Glutamatergic neuron (in vitro differentiated cells): ENCODE results near the gene MINAR1. TPM values are rescaled to one million over a fixed set of nuclear protein-coding genes. Genes with fewer than 3 reads are reported as not detected.

ENCODE experiments used
- DNase-seq: peaks from one replicate; pipeline ENCODE4 v3.0.0; 2022
- H3K27ac Mint-ChIP-seq: one replicate; pipeline ENCODE4 v1.8.0; 2020; ENCODE audit warnings: mild to moderate bottlenecking, mixed read lengths, inconsistent platforms; ENCODE audit not compliant: unreplicated experiment
- H3K27me3 Mint-ChIP-seq: one replicate; pipeline ENCODE4 v1.8.0; 2020; ENCODE audit warnings: mild to moderate bottlenecking, moderate library complexity, mixed read lengths, inconsistent platforms; ENCODE audit not compliant: unreplicated experiment
- H3K36me3 Mint-ChIP-seq: one replicate; pipeline ENCODE4 v1.8.0; 2020; ENCODE audit warnings: mild to moderate bottlenecking, mixed read lengths, inconsistent platforms; ENCODE audit not compliant: unreplicated experiment
- H3K4me1 Mint-ChIP-seq: one replicate; pipeline ENCODE4 v1.8.0; 2020; ENCODE audit warnings: mild to moderate bottlenecking, low read depth, mixed read lengths, inconsistent platforms; ENCODE audit not compliant: unreplicated experiment
- H3K4me3 Mint-ChIP-seq: one replicate; pipeline ENCODE4 v1.8.0; 2020; ENCODE audit warnings: mild to moderate bottlenecking, mixed read lengths, inconsistent platforms; ENCODE audit not compliant: unreplicated experiment
- H3K9me3 Mint-ChIP-seq: one replicate; pipeline ENCODE4 v1.8.0; 2020; ENCODE audit warnings: mild to moderate bottlenecking, moderate library complexity, mixed read lengths, inconsistent platforms; ENCODE audit not compliant: unreplicated experiment
- total RNA-seq: library from RNA; stranded (reverse); fragmentation: NEBNext Ultra II Directional; extraction: Animal tissue kit (Norgen Biotek cat#: 25700); gene quantifications from one replicate; pipeline ENCODE4 v1.2.1, GENCODE V29; 2021; ENCODE audit not compliant: unreplicated experiment
- TF ChIP-seq, protein P1 (sequence below): fragments of 200-600 bp; sonication (generic); IDR thresholded peaks from one replicate; pipeline ENCODE4 v1.5.0; 2021; ENCODE audit not compliant: partially characterized antibody, unreplicated experiment

The MINAR1 gene
- total RNA-seq, 1 donor from 2014 or later, result 8.5 TPM

DNA sequence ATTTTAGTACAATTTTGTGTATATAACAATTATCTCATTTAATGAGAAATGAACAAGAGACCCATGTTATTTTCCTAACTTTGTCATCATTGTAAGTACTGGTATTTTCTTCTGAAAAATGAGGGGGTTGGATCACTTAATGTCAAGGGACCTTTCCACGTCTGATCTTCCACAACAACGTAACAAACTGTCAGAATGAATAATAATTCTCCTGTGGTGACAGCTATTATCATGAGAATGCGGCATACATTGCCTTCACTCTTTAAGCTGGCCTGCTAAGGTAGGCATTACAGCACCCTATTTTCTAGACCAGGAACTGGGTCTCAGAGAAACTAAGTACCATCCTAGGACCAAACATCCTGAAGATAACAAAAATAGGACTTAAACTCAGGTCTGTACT lies 31.5 kb upstream of the MINAR1 start:
- Mint-ChIP-seq H3K9me3 (peaks cover 3% of the 10 kb centered on the region), H3K36me3 (no peaks in the 10 kb centered on the region), H3K4me1 (no peaks in the 10 kb centered on the region), H3K27me3 (peaks cover 2% of the 10 kb centered on the region), H3K4me3 (no peak overlapping the region), H3K27ac (no peak overlapping the region)
- DNase-seq, result no peak
- TF ChIP-seq, protein P1, sequence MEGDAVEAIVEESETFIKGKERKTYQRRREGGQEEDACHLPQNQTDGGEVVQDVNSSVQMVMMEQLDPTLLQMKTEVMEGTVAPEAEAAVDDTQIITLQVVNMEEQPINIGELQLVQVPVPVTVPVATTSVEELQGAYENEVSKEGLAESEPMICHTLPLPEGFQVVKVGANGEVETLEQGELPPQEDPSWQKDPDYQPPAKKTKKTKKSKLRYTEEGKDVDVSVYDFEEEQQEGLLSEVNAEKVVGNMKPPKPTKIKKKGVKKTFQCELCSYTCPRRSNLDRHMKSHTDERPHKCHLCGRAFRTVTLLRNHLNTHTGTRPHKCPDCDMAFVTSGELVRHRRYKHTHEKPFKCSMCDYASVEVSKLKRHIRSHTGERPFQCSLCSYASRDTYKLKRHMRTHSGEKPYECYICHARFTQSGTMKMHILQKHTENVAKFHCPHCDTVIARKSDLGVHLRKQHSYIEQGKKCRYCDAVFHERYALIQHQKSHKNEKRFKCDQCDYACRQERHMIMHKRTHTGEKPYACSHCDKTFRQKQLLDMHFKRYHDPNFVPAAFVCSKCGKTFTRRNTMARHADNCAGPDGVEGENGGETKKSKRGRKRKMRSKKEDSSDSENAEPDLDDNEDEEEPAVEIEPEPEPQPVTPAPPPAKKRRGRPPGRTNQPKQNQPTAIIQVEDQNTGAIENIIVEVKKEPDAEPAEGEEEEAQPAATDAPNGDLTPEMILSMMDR, result no peak

DNA sequence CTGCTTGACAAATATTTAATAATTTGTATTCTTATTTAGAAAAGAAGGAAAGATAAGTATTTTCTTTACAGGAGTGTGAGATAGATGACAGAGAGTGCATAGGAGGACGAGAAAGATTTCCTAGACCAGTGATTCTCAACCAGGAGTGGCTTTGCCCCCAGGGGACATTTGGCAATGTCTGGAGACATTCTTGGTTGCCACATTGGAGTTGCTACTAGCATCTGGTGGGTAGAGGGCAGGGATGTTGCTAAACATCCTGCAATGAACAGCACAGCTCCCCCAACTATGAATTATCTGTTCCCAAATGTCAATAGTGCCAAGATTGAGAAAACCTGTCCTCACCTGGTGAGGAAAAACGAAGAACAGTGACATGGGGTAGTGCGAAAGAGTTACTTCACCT lies 30.8 kb upstream of the MINAR1 start:
- Mint-ChIP-seq H3K4me3 (no peak overlapping the region), H3K9me3 (peaks cover 3% of the 10 kb centered on the region), H3K4me1 (no peaks in the 10 kb centered on the region), H3K27ac (no peak overlapping the region), H3K27me3 (peaks cover 2% of the 10 kb centered on the region), H3K36me3 (no peaks in the 10 kb centered on the region)
- TF ChIP-seq, protein P1, result no peak
- DNase-seq, result no peak

DNA sequence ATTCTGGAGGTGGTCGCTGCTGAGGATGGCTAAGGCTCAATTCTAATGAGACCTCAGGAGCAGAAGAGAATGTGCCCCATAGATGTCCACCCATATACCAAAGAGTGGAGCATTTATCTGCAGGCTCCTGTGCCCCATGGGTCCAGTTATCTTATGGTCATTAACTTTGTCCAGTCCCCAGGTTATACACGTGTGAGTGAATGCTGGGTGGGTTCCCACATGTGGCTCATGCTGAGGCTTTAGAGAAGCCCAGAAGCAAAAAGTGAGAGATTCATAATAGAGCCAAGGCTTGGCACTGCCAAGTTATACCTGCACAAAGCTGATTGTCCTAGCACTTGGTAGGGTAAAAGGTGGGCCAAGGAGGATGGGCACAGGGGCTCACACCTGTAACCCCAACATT lies 30.0 kb upstream of the MINAR1 start:
- Mint-ChIP-seq H3K36me3 (no peaks in the 10 kb centered on the region), H3K4me1 (peaks cover 3% of the 10 kb centered on the region), H3K9me3 (peaks cover 3% of the 10 kb centered on the region), H3K27me3 (peaks cover 2% of the 10 kb centered on the region), H3K27ac (no peak overlapping the region), H3K4me3 (no peak overlapping the region)
- DNase-seq, result no peak
- TF ChIP-seq, protein P1, result no peak

DNA sequence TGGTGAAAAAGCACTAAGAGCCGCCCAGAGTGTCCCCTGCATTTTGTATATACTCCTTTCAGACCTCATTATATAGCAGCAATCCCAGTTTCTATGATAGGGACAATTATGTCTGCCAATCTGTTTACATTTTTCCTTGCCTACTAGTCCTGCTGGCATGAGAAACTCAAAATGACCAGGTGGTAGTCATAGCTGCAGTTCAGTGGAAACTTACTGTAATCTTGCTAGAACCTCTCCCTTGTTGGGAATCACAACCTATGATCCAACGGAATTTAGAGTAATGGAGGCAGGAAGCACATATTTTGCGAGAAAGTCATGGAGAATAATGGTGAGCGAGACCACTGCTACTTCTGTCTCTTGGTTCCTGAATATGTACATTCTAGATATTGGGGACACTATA lies 28.6 kb upstream of the MINAR1 start:
- DNase-seq, result no peak
- Mint-ChIP-seq H3K9me3 (peaks cover 3% of the 10 kb centered on the region), H3K4me3 (no peak overlapping the region), H3K27me3 (peaks cover 2% of the 10 kb centered on the region), H3K4me1 (peaks cover 3% of the 10 kb centered on the region), H3K27ac (no peak overlapping the region), H3K36me3 (no peaks in the 10 kb centered on the region)
- TF ChIP-seq, protein P1, result no peak

DNA sequence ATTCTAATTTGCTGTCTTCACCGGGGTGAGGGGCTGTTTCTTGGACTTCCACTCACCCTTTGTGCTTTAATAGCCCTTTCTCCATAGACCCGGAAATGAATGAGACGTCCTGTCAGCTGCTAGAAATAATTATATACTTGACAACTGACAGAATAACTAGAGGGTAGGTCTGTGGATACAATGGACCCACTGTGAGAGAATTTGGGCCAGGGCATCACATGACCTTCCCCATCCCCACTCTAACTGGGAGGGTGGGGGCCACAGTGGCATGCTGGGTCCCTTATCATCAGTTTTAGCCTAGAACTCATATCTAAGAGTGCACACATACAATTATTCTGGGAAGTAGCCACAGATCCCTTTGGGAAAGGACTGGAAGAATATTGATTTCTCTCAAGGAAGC lies 25.9 kb upstream of the MINAR1 start:
- Mint-ChIP-seq H3K27me3 (peaks cover 2% of the 10 kb centered on the region), H3K36me3 (no peaks in the 10 kb centered on the region), H3K4me1 (peaks cover 5% of the 10 kb centered on the region), H3K4me3 (no peak overlapping the region), H3K27ac (no peak overlapping the region), H3K9me3 (peaks cover 3% of the 10 kb centered on the region)
- TF ChIP-seq, protein P1, result no peak
- no peak for DNase-seq
